Activated effector memory CD4-positive, alpha-beta T cell treated with Interleukin-2 at 50 U/mL for 16 hours (primary cell): Measurements from ENCODE around the gene RBSN.

Source experiments
- DNase-seq: peaks from one replicate; pipeline ENCODE4 v3.0.0-alpha.2; 2020

The RBSN gene

GRCh38 chr3:15099364-15100098 is 583 bp upstream of the RBSN start:
- DNase-seq, result no peak

GRCh38 chr3:15097891-15098290 is 1.1 kb downstream of the RBSN start:
- DNase-seq, result no peak

GRCh38 chr3:15096046-15096445 is 2.9 kb downstream of the RBSN start:
- DNase-seq, result no peak

DNA sequence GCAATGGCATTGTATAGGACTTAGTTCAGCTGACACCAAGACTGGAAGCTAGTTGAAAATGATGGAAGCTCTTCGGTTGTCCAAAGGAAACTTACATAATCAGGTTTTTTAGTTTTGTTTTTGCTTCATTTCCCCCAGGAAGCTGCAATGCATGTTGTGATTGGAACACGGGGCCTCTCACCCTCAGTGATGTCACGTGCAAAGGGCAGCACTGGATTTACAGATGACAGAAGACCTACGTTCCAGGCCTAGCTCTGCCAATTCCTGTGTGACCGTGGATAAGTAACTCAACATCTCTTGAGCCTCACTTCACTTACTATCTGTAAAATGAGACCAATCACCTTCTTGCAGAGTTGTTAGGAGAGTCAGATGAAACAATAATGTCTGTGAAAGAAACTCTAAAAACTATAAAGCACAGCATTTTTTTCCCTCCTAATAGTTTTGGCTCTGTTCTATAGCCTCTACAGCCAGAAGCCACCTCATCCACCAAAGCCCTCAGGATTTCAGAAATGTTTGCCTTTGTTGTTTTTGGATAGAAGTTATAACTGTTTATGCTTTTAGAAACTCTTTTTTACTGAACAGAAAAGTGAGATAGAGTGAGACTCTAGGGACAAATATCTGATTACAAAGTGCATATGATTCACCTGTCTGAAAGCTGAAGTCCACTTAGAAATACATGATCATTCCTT is 4.6 kb downstream of the RBSN start:
- DNase-seq, result no peak

GRCh38 chr3:15092686-15093085 is 6.3 kb downstream of the RBSN start:
- no peak for DNase-seq

GRCh38 chr3:15091575-15091974 is 7.4 kb downstream of the RBSN start:
- DNase-seq, result no peak

- DNase-seq, result no peak
Observed at GRCh38 chr3:15089201-15089600, 9.7 kb downstream of the RBSN start.

DNA sequence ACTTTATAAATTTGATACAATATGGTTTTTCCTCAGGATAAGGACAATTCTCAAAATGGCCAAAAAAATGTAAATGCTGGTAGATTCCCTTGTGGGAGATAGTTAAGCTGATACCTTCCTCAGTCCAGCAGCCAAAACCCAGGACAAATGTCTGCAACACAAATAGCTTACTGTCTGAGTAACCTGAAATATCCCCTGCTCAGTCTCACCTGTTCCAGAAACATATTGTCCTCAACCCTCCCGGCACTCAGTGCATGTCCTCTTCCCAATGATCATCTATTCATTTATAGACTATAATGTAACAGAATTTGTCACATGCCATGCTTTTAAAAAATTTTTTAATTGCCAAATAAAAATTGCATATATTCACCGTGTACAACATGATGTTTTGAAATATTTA is 12.2 kb downstream of the RBSN start:
- no peak for DNase-seq

- no peak for DNase-seq
Observed at GRCh38 chr3:15086263-15086662, 12.7 kb downstream of the RBSN start.

DNA sequence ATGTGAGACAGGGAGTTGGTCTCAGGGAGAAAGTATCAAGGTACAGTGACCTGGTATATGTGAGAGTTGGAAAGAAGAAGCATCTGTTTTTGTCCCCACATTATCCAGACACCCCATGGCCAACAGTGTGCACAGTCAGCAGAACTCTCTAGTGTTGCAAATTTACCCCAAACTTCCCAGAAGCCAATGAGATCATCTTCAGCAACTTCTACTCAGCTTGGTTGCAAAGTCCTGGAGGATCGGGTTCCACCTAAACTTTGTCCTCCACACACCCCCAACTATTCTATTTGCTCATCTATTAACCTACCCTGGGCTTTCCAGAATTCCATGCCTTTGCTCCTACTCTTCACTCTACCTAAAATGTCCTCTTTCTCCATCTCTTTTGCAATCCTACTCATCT is 15.7 kb downstream of the RBSN start:
- no peak for DNase-seq

DNA sequence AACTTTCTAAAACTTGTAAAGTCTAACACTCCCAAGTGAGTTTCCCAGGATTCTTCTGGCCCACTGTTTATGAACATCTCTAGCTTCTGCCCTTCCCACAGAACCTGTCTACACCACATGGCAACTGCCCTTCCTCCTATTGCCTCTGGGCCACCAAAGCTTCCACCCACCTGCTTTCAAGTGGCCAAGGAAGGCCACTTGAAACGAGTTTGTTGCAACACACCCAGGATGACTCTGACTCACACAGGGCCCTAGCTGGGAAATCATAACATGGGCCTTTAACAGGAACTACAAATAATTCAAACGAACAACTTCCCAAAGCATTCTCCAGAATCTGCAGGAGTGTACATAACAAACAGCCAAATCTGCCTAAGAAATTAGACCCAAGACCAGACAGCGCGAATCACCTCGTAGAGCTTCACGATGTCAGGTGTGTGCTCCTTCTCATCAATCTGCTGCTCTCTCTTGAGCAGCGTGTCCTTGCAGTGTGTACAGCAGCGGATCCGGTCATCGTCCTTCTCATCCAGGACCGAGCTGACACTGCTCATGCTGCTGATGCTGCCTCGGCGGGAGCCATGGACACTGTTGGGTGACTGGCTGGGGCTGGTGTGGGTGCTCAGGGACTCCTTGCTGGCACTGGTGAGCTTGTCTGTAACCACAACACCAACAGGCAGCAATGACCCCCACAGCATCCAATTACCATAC is 16.8 kb downstream of the RBSN start:
- no peak for DNase-seq

DNA sequence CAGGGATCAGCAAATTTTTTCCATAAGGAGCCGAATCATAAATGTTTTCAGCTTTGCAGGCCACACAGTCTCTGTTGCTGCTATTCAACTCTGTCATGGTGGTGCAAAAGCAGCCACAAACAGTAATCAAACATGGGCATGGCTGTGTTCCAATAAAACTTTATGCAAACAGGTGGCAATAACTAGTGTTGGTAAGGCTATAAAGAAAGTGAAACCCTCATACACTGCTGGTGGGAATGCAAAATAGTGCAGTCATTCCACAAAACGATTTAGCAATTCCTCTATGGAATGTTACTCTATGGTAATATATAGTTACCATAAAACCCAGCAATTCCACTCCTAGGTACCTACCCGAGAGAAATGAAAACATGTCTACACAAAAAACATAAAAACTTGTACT is 19.9 kb downstream of the RBSN start:
- no peak for DNase-seq

DNA sequence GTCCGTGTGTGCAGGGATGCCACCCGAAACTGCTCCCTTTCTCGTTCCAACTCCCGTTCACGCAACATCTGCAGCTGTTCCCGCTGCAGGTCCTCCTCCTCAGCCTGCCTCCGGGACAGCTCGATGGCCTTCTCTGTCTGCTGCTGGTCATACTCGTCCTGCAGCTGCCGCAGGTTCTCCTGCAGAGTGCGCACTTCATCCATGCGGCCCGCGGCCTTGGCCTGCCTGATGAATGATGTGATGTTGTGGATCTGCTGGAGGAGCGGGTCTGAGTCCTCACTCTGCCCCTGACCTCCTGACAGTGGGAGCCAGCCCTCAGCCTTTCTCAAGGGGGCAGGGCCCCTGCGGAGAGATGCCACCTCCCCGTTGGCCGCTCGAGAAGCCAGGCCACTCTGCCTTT is 24.4 kb downstream of the RBSN start:
- no peak for DNase-seq

GRCh38 chr3:15071699-15072098 is 27.2 kb downstream of the RBSN start:
- no peak for DNase-seq

GRCh38 chr3:15069441-15069840 is 29.5 kb downstream of the RBSN start:
- DNase-seq, result no peak

- DNase-seq, result no peak
Observed at GRCh38 chr3:15066467-15066866, 32.5 kb downstream of the RBSN start.

- DNase-seq, result no peak
Observed at GRCh38 chr3:15065550-15066007, 33.4 kb downstream of the RBSN start.

- DNase-seq, result peak; percentile 86
Observed at GRCh38 chr3:15064835-15065549, 34.0 kb downstream of the RBSN start, which contains the start of gene MRPS25. MRPS25 (minus strand) TSS chr3:15065315; CDS start chr3:15065194, 121 bp downstream.

DNA sequence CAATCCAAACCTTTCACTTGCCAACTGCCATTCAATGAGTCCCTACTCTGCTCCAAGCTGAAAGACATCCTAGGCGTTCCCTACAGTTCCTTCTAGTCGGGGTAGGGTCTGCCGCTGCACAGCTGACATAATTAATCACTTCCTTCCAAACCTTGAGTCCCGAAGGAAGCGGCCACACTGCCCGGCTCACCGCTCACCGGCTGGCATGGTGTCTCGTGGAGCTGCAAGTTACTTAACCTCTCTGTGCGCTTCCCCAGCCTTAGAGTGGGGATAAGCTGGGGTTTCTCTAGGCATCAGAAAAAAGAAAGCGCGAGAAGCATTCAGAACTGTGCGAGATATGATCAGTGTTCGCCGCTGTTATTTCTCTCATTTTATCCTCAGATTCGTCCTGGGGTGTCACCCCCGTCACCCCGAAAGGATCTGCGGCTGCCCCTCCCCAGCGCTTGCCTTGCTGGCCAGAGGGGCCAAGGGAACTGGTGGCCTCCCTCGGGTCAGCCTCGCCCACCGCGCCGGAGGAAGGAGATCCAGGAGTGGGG is 34.6 kb downstream of the RBSN start:
- DNase-seq, result no peak

DNA sequence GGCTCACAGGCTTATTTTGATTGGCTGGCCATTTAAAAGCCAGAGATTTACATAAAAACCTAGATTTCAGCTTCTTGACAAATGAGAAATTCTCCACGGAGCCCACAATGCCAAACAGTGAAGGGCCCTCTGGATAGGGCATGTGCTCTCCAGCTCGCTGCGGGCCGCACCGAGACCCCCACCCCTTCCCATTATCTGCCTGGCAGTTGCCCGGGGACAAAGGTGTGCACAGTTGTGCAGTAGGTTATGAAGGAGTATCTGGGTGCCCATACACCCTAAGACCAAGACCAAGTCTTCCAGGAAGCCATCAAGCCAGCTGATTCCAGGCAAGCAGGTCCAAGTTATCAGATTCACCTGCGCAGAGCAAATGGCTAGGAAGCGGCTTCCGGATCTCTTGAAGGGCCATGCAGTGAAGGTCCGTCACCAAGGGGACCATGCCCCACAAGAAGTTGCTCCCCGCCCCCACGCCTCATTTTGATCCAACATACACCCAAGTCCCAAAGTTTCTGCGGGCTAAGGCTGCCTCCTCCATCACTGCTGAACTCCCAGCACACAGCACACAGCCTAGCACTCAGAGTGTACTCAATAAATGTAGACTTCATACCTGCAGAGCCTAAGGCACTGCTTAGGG is 35.2 kb downstream of the RBSN start:
- DNase-seq, result no peak

DNA sequence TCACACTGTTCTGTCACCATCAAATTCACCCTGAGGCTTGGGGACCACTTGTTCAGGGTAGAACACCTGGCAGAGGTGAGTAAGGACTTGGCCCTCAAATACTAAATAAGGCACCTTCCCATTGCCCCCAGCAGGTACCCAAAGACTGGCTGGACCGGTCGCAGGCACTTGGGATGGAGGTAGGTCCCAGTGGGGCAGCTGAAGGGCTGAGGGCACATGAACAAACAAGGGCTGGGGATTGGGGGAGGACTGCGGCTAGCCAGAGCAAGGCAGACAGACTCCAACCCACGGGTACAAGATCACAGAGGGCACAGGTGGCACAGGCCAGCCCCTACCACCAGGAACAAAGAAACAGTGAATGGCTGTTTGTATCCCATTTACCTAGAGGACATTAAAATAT is 35.7 kb downstream of the RBSN start:
- DNase-seq, result no peak

DNA sequence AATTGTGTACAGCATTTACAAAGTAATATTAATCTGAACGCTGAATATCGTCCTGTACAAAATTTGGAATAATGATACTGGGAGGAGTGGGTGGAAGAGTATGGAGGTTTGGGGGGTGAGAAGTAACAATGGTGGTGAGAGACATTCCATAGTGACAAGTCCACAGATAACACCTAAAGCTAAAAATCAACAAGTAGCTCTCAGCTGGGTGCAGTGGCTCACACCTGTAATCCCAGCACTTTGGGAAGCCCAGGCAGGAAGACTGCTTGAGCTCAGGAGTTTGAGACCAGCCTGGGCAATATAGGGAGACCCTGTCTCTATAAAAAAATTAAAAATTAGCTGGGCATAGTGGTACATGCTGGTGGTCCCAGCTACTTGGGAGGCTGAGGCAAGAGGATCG is 38.9 kb downstream of the RBSN start:
- no peak for DNase-seq
